Activated naive CD8-positive, alpha-beta T cell treated with anti-CD3 and anti-CD28 coated beads for 36 hours (primary cell): ENCODE measurements around the gene ABCE1. TPM values are rescaled to one million over a fixed set of nuclear protein-coding genes. Genes with fewer than 3 reads are reported as not detected.
"Not testable (repeated sequence)": the region's sequence is repeated elsewhere in the genome, so short reads cannot be mapped to it uniquely, and the experiment has no call there.

Source experiments
- DNase-seq: peaks from one replicate; pipeline ENCODE4 v3.0.0; 2021
- H3K27ac Mint-ChIP-seq: one replicate; pipeline ENCODE4 v1.8.0; 2022; ENCODE audit warnings: mild to moderate bottlenecking, moderate library complexity, mixed read lengths
- H3K27me3 Mint-ChIP-seq: one replicate; pipeline ENCODE4 v1.8.0; 2022; ENCODE audit warnings: mild to moderate bottlenecking, mixed read lengths
- H3K36me3 Mint-ChIP-seq: one replicate; pipeline ENCODE4 v1.8.0; 2021; ENCODE audit warnings: mild to moderate bottlenecking, mixed read lengths
- H3K4me1 Mint-ChIP-seq: one replicate; pipeline ENCODE4 v1.8.0; 2021; ENCODE audit warnings: mixed read lengths
- H3K4me3 Mint-ChIP-seq: one replicate; pipeline ENCODE4 v1.8.0; 2022; ENCODE audit warnings: mild to moderate bottlenecking, moderate library complexity, mixed read lengths
- H3K9me3 Mint-ChIP-seq: one replicate; pipeline ENCODE4 v1.8.0; 2022; ENCODE audit warnings: mixed read lengths
- total RNA-seq, 2 experiments: library from RNA; stranded (reverse); gene quantifications; one replicate each; pipeline ENCODE4 v1.2.3, GENCODE V29; 2021

ABCE1 gene
- total RNA-seq, 2 experiments from 2014 or later = 198 to 210 TPM

DNA sequence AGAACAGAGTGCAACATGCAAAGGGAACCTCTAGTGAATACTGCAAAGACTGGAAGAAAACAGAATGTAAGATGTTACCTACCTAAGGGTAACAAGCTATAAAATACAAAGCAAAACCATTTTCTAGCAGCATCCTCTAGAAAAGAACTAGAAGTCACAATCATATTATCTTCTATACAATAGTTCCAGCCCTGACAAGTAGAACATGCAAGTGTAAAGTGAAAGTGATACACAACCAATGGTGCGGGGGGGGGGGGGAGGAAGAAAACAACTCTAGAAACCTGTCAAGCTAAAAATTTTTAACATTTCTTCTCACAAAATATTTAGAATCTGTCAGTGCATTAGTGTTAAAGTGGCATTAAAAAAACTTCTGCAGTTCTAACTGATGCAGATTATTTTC, 38.1 kb downstream of the ABCE1 start:
- DNase-seq, H3K27me3 Mint-ChIP-seq, H3K9me3 Mint-ChIP-seq, H3K27ac Mint-ChIP-seq, H3K4me3 Mint-ChIP-seq: not testable (repeated sequence)
- H3K4me1 Mint-ChIP-seq = peaks cover 25% of the 10 kb centered on the region
- peaks cover 42% of the 10 kb centered on the region for H3K36me3 Mint-ChIP-seq

DNA sequence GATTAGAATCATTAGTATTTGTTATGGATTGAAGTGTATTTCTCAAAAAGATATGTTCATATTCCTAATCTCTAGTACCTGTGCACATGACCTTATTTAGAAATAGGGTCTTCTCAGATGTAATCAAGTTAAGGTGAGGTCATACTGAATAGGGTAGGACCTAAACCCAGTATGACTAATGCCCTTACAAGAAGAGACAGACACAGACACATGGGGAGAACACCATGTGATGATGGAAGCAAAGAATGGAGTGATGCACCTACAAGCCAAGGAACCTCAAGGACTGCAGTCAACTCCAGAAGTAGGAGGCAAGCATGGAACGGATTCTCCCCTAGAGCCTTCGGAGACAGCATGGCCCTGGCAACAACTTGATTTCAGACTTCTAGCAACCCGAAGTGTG, 50.9 kb downstream of the ABCE1 start:
- DNase-seq = no peak
- peaks cover 44% of the 10 kb centered on the region for H3K36me3 Mint-ChIP-seq
- H3K27me3 Mint-ChIP-seq = no peaks in the 10 kb centered on the region
- no peaks in the 10 kb centered on the region for H3K9me3 Mint-ChIP-seq
- peaks cover 9% of the 10 kb centered on the region for H3K4me1 Mint-ChIP-seq
- no peak overlapping the region for H3K27ac Mint-ChIP-seq
- no peak overlapping the region for H3K4me3 Mint-ChIP-seq

DNA sequence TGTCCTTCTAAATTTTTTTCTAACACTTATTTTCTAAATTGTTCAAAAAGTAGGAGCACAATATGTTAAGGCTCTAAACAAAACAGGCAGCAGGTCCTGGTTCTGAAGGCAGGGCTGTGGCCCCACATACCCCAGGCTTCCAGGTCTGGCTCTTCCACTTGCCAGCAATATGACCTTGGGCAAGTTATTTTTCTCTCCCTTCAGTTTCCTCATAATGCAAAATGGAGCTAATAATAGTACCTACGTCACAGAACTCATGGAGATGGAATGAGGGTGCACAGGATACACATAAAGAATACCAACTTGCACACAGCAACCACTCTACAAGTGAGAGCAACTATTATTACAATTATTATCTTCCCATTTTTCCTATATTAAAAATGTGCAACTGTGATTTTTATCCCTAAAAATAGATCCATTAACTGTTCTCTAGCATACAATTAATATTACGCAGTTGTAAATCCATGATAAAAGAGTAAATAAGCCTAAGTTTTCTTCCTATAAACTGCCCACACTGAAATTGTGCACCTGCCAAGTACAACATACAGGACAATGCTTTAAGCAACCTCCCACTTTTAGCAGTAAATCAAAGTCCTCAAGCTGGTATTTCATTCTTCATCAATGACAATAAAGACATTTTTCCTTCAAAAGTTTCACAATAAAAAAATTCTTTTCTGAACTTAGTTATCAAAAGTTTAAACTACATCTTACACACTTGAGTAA, 55.2 kb downstream of the ABCE1 start:
- no peak for DNase-seq
- H3K27me3 Mint-ChIP-seq = no peaks in the 10 kb centered on the region
- peaks cover 38% of the 10 kb centered on the region for H3K36me3 Mint-ChIP-seq
- H3K4me1 Mint-ChIP-seq = peaks cover 12% of the 10 kb centered on the region
- no peaks in the 10 kb centered on the region for H3K9me3 Mint-ChIP-seq
- H3K4me3 Mint-ChIP-seq = no peak overlapping the region
- H3K27ac Mint-ChIP-seq = no peak overlapping the region

DNA sequence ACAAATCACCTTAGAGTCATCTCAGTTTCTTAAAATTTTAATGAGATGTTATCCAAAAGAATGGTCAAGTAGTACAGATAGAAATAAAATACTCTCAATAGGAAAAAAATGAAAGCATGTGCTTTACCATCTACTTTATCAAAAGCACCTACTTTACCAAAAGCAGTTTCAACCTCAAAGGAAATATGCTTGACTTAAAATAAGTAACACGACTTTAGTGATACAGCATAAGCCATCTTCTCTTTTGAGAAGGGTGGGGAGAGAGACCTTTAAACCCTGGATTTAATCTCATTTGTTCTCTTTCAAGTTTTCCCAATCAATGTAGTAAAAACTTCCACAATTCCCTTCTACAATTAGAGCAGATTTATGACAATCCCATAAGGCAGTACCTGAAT, 55.8 kb downstream of the ABCE1 start:
- no peak overlapping the region for H3K4me3 Mint-ChIP-seq
- no peaks in the 10 kb centered on the region for H3K9me3 Mint-ChIP-seq
- no peaks in the 10 kb centered on the region for H3K27me3 Mint-ChIP-seq
- DNase-seq = no peak
- H3K4me1 Mint-ChIP-seq = peaks cover 12% of the 10 kb centered on the region
- H3K27ac Mint-ChIP-seq = no peak overlapping the region
- H3K36me3 Mint-ChIP-seq = peaks cover 37% of the 10 kb centered on the region

DNA sequence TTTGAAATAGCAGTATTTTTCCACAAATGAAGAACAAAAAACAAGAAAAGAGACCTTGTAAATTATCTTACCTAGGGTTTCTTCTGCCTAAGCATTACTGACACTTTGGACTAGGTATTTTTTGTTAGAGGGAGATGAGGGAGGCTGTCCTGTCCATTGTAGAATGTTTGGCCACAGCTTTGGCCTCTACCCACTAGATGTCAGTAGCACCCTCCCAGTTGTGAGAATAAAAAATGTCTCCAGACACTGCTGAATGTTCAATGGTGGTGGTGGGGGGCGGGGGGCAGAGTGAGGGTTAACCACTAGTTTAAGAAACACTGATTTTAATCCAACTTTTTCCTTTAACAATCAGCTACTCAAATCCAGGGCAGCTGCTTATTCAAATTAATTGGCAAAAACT, 56.5 kb downstream of the ABCE1 start:
- peaks cover 14% of the 10 kb centered on the region for H3K4me1 Mint-ChIP-seq
- no peak overlapping the region for H3K27ac Mint-ChIP-seq
- H3K9me3 Mint-ChIP-seq = no peaks in the 10 kb centered on the region
- H3K4me3 Mint-ChIP-seq = no peak overlapping the region
- peaks cover 35% of the 10 kb centered on the region for H3K36me3 Mint-ChIP-seq
- no peak for DNase-seq
- no peaks in the 10 kb centered on the region for H3K27me3 Mint-ChIP-seq

DNA sequence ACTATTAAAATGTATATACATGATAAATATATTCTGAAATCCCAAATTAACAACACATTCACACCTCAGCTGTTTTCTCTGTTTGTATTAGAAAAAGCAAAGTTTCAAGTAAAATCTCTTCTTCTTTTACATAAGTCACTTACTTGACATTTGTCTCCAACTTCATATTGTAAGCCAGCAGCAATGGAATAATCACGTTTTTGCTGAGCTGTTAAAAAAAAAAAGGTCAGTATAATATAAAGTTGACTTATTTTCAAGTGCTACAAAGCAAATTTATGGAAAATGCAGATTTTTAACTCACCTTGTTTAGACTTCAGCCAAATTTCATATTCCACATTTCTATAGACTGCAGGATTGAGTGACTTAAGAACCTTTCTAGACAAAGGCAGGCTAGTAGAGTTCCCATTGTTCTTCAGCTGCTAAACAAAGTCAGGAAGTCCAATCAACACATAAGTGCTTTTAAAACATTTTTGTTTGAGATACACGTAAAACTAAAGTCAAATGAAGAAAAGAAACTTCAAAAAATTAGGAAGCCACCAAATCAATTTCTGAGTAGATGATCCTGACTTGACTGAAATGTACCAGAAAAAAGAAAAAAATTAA, 57.3 kb downstream of the ABCE1 start:
- no peaks in the 10 kb centered on the region for H3K27me3 Mint-ChIP-seq
- no peak for DNase-seq
- H3K27ac Mint-ChIP-seq = no peak overlapping the region
- H3K9me3 Mint-ChIP-seq = no peaks in the 10 kb centered on the region
- H3K4me1 Mint-ChIP-seq = peaks cover 13% of the 10 kb centered on the region
- H3K4me3 Mint-ChIP-seq = no peak overlapping the region
- H3K36me3 Mint-ChIP-seq = peaks cover 27% of the 10 kb centered on the region

DNA sequence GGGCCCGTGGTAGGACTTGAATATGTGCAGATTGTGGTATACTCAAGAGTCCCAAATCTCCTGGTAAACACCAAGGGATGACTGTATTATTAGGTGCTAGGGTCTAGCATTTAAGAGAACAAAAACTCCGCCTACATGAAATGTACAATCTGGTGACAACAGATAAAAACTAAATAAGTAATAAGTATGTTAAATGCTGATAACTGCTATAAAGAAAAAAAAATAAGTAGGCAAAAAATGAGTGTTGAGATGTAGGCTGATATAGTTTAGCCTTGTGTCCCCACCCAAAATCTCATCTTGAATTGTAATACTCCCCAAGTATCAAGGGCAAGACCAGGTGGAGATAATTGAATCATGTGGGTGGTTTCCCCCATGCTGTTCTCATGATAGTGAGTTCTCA, 58.9 kb downstream of the ABCE1 start:
- no peak for DNase-seq
- Mint-ChIP-seq H3K9me3 (no peaks in the 10 kb centered on the region), H3K4me3 (no peak overlapping the region), H3K27ac (no peak overlapping the region), H3K36me3 (peaks cover 27% of the 10 kb centered on the region), H3K27me3 (no peaks in the 10 kb centered on the region), H3K4me1 (peaks cover 13% of the 10 kb centered on the region)

DNA sequence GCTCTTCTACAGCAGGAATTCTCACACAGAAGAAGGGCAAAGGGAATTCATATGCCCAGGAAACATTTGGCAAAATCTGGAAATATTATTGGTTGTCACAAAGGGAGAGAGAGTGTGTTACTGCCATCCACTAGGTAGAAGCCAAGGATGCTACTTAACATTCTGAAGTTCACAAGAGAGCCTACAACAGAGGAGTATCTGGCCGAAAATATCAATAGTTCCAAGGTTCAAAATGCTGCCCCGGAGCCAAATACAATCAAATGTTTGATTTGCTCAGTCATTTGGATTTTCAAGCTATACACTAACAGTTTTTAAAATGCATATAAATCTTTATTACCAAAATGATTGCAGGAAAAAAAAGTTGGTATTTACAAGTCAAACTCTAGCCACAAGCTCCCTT, 63.4 kb downstream of the ABCE1 start:
- no peaks in the 10 kb centered on the region for H3K9me3 Mint-ChIP-seq
- no peak overlapping the region for H3K4me3 Mint-ChIP-seq
- H3K27me3 Mint-ChIP-seq = no peaks in the 10 kb centered on the region
- peaks cover 7% of the 10 kb centered on the region for H3K4me1 Mint-ChIP-seq
- no peak overlapping the region for H3K27ac Mint-ChIP-seq
- peaks cover 17% of the 10 kb centered on the region for H3K36me3 Mint-ChIP-seq
- DNase-seq = no peak

DNA sequence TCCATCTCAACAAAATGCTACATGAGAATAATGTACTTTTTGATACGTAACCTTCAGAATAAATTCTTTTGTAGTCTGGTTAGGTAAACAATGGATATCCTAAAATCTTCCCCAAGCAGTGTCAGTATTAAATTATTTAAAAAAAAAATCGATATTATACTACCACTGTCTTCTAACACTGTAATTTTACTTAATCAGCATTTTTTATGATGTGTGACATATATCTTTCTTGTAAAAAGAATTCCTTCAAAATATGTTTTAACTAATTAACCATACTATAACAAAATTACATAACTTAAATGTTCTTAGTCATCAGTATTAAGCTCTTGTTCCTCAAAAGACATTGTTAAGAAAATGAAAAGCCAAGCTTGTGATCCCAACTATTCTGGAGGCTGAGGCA, 69.8 kb downstream of the ABCE1 start:
- Mint-ChIP-seq H3K4me3 (no peak overlapping the region), H3K27me3 (no peaks in the 10 kb centered on the region), H3K36me3 (peaks cover 31% of the 10 kb centered on the region), H3K9me3 (no peaks in the 10 kb centered on the region), H3K4me1 (peaks cover 12% of the 10 kb centered on the region), H3K27ac (no peak overlapping the region)
- no peak for DNase-seq

DNA sequence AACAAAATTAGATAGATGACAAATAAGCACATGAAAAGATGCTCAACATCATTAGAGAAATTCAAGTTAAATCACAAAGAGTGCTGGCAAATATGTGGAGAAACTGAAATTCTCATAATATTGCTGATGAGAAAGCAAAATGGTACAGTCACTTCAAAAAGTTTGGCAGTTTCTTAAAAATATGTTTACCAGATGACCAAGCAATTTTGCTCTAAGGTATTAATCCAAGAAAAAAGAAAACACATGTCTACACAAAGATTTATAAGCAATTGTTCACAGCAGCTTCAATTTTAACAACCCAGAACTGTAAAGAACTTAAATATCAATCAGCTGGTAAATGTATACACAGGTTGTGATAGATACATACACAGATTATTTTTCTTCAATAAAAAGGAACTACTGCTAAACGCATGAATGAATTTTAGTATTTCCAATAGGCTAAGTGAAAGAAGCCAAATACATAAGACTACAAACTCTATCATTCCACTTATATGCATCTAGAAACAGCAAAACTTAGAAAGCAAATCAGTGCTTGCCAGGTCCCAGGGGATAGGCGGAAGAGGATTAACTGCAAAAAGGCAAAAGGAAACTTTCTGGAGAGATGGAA, 70.6 kb downstream of the ABCE1 start:
- H3K9me3 Mint-ChIP-seq = no peaks in the 10 kb centered on the region
- no peaks in the 10 kb centered on the region for H3K27me3 Mint-ChIP-seq
- no peak overlapping the region for H3K4me3 Mint-ChIP-seq
- no peak for DNase-seq
- H3K4me1 Mint-ChIP-seq = peaks cover 15% of the 10 kb centered on the region
- peaks cover 37% of the 10 kb centered on the region for H3K36me3 Mint-ChIP-seq
- no peak overlapping the region for H3K27ac Mint-ChIP-seq

DNA sequence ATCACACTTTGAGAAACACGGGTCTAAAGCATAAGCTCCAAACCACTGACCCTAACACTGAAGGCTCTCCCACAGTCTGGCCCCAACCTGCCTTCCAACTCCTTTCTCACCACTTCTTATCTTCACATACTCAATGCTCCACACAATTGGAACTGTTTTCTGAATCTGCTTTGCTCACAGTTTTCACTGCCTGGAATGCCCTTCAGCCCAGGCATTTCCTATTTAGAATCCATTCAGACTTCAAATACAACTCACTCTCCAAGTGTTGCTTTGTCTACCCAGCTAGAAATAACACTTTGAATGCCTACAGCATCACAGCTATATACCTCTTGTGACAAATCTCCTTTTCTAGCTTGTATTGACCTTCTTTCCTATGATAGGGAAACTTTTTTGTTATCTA, 72.1 kb downstream of the ABCE1 start:
- no peak overlapping the region for H3K4me3 Mint-ChIP-seq
- H3K36me3 Mint-ChIP-seq = peaks cover 50% of the 10 kb centered on the region
- DNase-seq = no peak
- peak overlapping the region; percentile 22 for H3K27ac Mint-ChIP-seq
- no peaks in the 10 kb centered on the region for H3K9me3 Mint-ChIP-seq
- peaks cover 24% of the 10 kb centered on the region for H3K4me1 Mint-ChIP-seq
- H3K27me3 Mint-ChIP-seq = no peaks in the 10 kb centered on the region

DNA sequence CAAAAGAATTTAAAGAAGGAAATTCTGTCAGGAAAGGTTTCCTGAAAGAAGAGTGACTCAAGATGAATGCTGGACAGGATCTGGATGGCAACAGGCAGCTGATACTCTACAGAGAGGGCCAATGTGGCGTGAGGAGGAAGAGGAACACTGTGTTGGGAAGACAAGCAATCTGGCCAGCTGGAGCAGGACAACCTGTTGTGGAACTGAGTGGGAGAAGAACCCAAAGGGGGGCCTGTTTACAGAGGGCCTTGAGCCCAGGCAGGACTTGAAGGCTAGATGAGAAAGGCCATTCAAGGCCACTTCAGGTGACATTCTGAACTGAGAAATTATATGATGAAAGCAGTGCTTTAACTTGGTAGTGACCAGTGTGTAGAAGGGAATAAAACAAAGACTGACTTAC, 73.8 kb downstream of the ABCE1 start:
- DNase-seq = no peak
- no peaks in the 10 kb centered on the region for H3K9me3 Mint-ChIP-seq
- H3K27me3 Mint-ChIP-seq = no peaks in the 10 kb centered on the region
- H3K36me3 Mint-ChIP-seq = peaks cover 46% of the 10 kb centered on the region
- H3K4me3 Mint-ChIP-seq = no peak overlapping the region
- no peak overlapping the region for H3K27ac Mint-ChIP-seq
- H3K4me1 Mint-ChIP-seq = peaks cover 27% of the 10 kb centered on the region

DNA sequence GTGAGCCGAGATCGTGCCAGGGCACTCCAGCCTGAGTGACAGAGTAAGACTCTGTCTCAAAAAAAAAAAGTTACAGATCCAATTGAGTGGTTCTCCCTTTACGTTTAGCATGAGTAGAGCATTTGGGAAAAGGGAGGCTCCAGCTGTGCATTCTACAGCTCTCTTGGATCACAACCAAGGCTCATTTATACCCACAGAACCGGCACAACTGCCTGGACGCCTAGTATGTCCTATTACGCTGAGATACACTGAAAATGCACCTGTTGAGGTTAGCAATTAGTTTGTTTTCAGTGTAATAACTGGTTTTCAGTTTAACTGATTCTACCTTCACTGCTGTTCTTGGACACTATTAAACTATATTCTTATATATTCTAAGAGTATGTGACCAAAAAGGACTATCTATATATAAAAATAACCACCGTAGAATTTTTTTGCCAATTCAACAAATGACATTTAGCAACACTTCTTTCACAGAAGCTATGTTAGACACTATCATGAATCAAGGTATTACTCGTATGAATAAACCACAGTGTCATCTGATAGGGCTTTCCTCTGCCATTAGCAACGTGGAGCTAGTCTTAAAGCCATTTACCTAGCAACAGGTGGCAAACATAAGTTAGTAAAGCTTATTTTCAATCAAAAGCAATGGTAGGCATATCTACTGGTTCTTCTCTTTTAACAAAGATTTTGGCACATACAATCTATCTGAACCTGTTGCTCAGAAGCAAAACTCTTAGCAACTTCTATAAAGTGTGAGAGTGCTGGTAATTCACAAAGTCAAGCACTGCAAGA, 78.7 kb downstream of the ABCE1 start:
- DNase-seq = no peak
- H3K36me3 Mint-ChIP-seq = peaks cover 43% of the 10 kb centered on the region
- H3K27me3 Mint-ChIP-seq = no peaks in the 10 kb centered on the region
- no peaks in the 10 kb centered on the region for H3K9me3 Mint-ChIP-seq
- H3K27ac Mint-ChIP-seq = peak overlapping the region; percentile 94
- peaks cover 36% of the 10 kb centered on the region for H3K4me1 Mint-ChIP-seq
- peak overlapping the region; percentile 96 for H3K4me3 Mint-ChIP-seq

DNA sequence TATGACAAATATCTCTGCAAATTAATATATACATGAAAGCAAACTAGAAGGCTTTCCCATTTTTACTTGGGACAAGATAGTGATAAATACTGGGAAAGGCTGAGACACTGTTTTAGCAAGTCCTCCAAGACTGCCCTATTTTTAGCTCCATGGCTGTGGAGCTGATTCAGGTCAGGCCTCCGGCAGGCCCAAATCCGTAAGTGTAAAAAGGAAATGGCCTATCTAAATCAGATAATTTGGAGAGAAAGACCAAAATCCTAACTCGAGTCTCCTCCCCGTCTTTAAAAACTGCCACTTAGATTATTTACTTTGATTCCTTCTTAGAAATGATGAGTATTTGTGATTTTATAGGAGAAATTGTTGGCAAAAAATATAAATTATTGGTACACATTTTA, 79.4 kb downstream of the ABCE1 start:
- H3K9me3 Mint-ChIP-seq = no peaks in the 10 kb centered on the region
- peaks cover 40% of the 10 kb centered on the region for H3K36me3 Mint-ChIP-seq
- peak overlapping the region; percentile 96 for H3K4me3 Mint-ChIP-seq
- no peak for DNase-seq
- H3K27ac Mint-ChIP-seq = peak overlapping the region; percentile 94
- no peaks in the 10 kb centered on the region for H3K27me3 Mint-ChIP-seq
- H3K4me1 Mint-ChIP-seq = peaks cover 34% of the 10 kb centered on the region

DNA sequence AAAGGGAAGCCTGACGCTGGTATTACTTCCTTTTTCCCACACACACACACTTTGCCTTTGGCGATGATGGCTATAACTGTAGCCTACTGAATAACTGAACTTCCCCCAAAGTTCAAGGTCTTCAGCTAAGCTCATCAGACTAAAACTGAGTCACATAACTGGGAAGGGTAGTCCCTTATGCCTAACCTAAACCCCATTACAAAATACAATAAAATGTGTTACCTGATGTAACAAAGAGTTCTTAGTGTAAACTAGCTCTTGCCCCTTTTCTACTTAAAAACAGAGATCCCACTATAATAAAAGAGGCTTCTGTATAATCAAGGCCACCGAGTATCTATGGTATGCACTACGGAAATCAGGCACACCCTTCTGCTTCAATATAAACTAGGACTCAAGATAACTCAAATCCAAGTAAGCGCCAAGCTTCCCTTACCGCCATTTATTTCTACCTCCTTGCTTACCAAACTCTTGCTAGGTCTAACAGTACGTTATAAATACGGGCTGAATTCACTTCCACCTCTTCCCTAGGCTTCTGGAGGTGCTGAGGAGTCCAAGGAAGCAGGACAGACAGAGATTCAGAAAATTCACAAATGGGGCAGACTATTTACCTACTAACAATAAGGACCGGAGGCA, 79.9 kb downstream of the ABCE1 start:
- Mint-ChIP-seq H3K27me3 (no peaks in the 10 kb centered on the region), H3K4me1 (peaks cover 30% of the 10 kb centered on the region), H3K4me3 (peak overlapping the region; percentile 96), H3K27ac (peak overlapping the region; percentile 94), H3K36me3 (peaks cover 36% of the 10 kb centered on the region), H3K9me3 (no peaks in the 10 kb centered on the region)
- no peak for DNase-seq
